ENCODE results near the gene FBLN1. TPM values are rescaled to one million over a fixed set of nuclear protein-coding genes. Genes with fewer than 3 reads are reported as not detected.

The FBLN1 gene
- total RNA-seq, 1 donor from 2014 or later, result not detected

DNA sequence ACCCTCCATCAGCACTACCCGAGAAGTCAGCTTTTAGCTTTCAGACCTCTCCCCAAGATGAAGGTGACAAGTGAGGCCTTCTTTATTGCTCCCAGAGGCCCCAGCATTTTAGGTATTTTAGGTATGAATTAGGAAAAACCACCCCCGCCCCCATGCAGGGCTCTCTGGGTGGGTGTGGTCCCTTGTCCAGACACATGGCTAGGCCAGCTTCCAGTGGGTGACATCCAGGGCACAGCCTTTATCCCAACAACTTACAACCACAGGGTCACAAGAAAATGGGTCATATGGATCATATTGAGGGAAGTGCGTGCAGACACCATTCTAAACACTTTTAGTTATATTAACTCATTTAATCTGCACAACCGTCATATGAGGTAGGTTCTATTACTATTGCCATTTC, 47.1 kb upstream of the FBLN1 start:
- H3K27ac Mint-ChIP-seq, result no peak overlapping the region
- peaks cover 22% of the 10 kb centered on the region for H3K27me3 Mint-ChIP-seq
- ChIA-PET POLR2A (interaction anchor here (0.6 kb wide), 1 partner anchor 185 kb away, joined by 3 read pairs; no protein-coding TSS in a partner anchor), CTCF (no interaction called here)
- H3K4me1 Mint-ChIP-seq, result no peaks in the 10 kb centered on the region
- intact Hi-C loops (cut with micrococcal nuclease), result no loop called here
- no peak for TF ChIP-seq CTCF (IDR thresholded peaks at IDR 0.05)
- ATAC-seq (ENCODE audit: low read depth) (no peak), DNase-seq (no peak)
- no peaks in the 10 kb centered on the region for H3K36me3 Mint-ChIP-seq (ENCODE audit: low read depth)
- H3K9me3 Mint-ChIP-seq, result no peaks in the 10 kb centered on the region
- H3K4me3 Mint-ChIP-seq, result no peak overlapping the region

GRCh38 chr22:45456811-45457210, 45.9 kb upstream of the FBLN1 start:
- no peaks in the 10 kb centered on the region for H3K4me1 Mint-ChIP-seq
- no peaks in the 10 kb centered on the region for H3K9me3 Mint-ChIP-seq
- ChIA-PET CTCF (no interaction called here), POLR2A (no interaction called here)
- DNase-seq, result no peak
- no peak overlapping the region for H3K27ac Mint-ChIP-seq
- no peak for ATAC-seq (ENCODE audit: low read depth)
- no peak for TF ChIP-seq CTCF (IDR thresholded peaks at IDR 0.05)
- H3K4me3 Mint-ChIP-seq, result no peak overlapping the region
- H3K27me3 Mint-ChIP-seq, result peaks cover 17% of the 10 kb centered on the region
- intact Hi-C loops (cut with micrococcal nuclease), result no loop called here
- no peaks in the 10 kb centered on the region for H3K36me3 Mint-ChIP-seq (ENCODE audit: low read depth)

- TF ChIP-seq CTCF (IDR thresholded peaks at IDR 0.05), result no peak
- H3K27ac Mint-ChIP-seq, result no peak overlapping the region
- no peaks in the 10 kb centered on the region for H3K36me3 Mint-ChIP-seq (ENCODE audit: low read depth)
- peaks cover 6% of the 10 kb centered on the region for H3K27me3 Mint-ChIP-seq
- intact Hi-C loops (cut with micrococcal nuclease), result no loop called here
- no peaks in the 10 kb centered on the region for H3K9me3 Mint-ChIP-seq
- H3K4me1 Mint-ChIP-seq, result no peaks in the 10 kb centered on the region
- DNase-seq, result no peak
- no peak for ATAC-seq (ENCODE audit: low read depth)
- CTCF ChIA-PET, result no interaction called here
- H3K4me3 Mint-ChIP-seq, result no peak overlapping the region
- POLR2A ChIA-PET, result no interaction called here
Observed at GRCh38 chr22:45458532-45458931, 44.2 kb upstream of the FBLN1 start.

GRCh38 chr22:45459235-45459634, 43.4 kb upstream of the FBLN1 start:
- intact Hi-C loops (cut with micrococcal nuclease), result no loop called here
- CTCF ChIA-PET, result no interaction called here
- no peak for TF ChIP-seq CTCF (IDR thresholded peaks at IDR 0.05)
- Mint-ChIP-seq H3K27me3 (peaks cover 6% of the 10 kb centered on the region), H3K4me3 (no peak overlapping the region), H3K27ac (no peak overlapping the region), H3K36me3 (ENCODE audit: low read depth) (no peaks in the 10 kb centered on the region), H3K4me1 (no peaks in the 10 kb centered on the region), H3K9me3 (no peaks in the 10 kb centered on the region)
- DNase-seq (no peak), ATAC-seq (ENCODE audit: low read depth) (no peak)
- POLR2A ChIA-PET, result no interaction called here

DNA sequence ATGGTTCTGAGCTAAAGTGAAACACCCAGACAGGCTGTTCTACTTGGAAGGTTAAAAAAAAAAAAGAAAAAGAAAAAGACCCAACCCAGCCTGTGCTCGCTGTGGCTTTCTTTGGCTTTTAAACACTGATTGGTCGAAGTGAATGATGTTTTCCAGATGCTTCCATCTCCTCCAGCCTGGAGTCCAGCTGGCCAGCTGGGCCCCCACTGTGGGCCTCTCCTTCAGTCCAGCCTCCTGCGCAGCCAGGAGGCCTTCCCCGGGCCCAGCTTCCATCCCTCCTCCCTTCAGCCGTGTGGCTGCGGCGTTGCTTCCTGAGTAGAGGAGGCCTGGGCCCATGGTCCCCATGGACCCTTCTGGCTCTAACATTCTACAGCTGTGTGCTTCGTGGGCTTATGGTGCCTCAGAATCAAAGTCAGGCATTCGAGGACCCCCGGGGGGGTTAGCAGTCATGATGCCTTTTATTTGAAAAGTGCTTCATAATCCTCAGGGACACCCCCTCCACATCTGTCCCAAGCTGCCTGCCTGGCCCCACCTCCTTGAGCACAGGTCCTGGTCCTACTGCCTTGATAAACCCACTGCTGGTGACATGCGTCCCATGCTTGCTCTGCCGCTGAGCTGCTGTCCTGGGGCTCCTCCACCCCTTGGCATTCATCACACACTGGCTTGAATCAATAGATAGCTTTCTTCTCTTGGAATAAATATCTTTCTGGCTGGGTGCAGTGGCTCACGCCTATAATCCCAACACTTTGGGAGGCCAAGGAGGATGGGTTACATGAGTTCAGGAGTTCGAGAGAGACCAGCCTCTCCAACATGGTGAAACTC, 42.2 kb upstream of the FBLN1 start:
- H3K4me1 Mint-ChIP-seq, result no peaks in the 10 kb centered on the region
- peaks cover 6% of the 10 kb centered on the region for H3K27me3 Mint-ChIP-seq
- CTCF ChIA-PET, result no interaction called here
- H3K27ac Mint-ChIP-seq, result no peak overlapping the region
- no peaks in the 10 kb centered on the region for H3K36me3 Mint-ChIP-seq (ENCODE audit: low read depth)
- no peak for TF ChIP-seq CTCF (IDR thresholded peaks at IDR 0.05)
- DNase-seq, result no peak
- POLR2A ChIA-PET, result no interaction called here
- H3K4me3 Mint-ChIP-seq, result no peak overlapping the region
- intact Hi-C loops (cut with micrococcal nuclease), result no loop called here
- no peak for ATAC-seq (ENCODE audit: low read depth)
- no peaks in the 10 kb centered on the region for H3K9me3 Mint-ChIP-seq

All from activated B cell treated with CpG ODN at 0.5 μM for 24 hours (primary cell).